ENCODE measurements around the gene DNAH2.

Gene DNAH2, protein sequence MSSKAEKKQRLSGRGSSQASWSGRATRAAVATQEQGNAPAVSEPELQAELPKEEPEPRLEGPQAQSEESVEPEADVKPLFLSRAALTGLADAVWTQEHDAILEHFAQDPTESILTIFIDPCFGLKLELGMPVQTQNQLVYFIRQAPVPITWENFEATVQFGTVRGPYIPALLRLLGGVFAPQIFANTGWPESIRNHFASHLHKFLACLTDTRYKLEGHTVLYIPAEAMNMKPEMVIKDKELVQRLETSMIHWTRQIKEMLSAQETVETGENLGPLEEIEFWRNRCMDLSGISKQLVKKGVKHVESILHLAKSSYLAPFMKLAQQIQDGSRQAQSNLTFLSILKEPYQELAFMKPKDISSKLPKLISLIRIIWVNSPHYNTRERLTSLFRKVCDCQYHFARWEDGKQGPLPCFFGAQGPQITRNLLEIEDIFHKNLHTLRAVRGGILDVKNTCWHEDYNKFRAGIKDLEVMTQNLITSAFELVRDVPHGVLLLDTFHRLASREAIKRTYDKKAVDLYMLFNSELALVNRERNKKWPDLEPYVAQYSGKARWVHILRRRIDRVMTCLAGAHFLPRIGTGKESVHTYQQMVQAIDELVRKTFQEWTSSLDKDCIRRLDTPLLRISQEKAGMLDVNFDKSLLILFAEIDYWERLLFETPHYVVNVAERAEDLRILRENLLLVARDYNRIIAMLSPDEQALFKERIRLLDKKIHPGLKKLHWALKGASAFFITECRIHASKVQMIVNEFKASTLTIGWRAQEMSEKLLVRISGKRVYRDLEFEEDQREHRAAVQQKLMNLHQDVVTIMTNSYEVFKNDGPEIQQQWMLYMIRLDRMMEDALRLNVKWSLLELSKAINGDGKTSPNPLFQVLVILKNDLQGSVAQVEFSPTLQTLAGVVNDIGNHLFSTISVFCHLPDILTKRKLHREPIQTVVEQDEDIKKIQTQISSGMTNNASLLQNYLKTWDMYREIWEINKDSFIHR (N-terminal part only)

DNA sequence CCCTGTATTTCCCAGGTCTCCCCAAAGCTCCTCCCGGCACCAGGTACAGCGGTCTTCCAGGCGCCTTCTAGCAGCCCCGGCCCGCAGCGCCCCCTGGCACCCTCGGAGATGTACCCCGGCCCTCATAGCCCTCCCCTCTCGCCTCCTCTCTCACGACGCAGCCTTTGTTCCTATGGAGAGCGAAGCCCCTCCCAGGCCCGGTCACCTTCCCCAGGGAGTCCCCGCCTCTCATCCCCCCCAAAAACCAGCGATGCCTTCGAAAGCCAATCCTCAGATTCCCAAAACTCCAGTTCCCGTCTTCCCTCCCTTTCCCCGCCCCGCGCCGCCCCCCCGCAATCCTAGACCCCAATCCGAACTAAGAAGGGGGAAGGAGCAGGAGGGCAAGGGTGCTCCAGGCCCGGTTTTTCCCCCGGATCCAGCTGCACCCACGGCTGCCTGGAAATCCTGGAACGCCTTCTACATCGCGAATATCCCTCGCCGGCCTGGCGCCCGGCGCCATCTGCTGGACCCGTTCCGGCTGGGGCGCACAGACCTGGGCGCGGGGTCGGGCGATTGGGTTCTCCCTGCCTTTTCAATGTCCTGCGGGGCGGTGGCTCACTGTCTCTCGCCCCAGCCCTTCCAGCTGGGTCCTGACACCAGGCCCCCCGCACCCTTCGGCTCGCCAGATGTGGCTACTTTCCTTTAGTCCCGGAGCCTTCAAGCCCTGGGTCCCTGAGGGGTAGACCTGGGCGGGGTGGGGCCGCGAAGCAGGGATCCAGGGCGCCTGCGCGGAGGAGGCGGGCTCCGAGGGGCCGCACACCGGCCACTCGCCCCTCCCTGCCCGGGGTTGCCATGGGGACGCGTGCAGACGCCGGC lies at the start of gene DNAH2:
DNAH2 (plus strand) TSS at position 844 of the 855 bp plus-strand sequence. CDS start 1,991 bp downstream, outside the sequence.
- DNase-seq: no peak

DNA sequence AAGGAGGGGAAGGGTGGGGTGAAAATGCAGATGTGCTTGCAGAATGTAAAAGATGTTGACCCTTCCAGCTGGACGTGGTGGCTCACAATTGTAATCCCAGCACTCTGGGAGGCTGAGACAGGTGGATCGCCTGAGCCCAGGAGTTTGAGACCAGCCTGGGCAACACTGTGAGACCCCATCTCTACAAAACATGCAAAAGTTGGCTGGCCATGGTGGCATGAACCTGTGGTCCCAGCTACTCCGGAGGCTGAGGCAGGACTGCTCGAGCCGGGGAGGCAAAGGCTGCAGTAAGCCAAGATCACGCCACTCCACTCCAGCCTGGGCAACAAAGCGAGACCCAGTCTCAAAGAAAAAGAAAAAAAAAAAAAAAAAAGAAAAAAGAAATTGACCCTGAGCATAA lies 49.1 kb upstream of the DNAH2 start:
- no peak for DNase-seq

DNA sequence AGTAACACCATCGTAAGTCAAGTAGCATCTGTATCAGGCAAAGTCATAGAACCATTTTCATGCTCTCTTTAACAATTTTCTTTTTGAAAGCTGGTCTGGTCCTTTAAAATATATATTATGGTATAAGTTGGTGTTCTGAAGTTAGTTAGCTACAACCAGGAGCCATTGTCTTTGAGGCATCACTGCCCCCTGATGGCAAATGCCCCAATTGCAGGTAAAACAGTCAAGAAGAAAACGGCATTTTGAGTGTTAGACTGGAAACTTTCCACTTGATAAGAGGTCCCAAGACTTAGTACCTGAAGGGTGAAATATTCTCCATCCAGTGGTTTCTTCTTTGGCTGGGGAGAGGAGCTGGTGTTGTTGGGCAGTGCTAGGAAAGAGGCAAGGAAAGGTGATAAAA lies 44.3 kb upstream of the DNAH2 start:
- DNase-seq: no peak

DNA sequence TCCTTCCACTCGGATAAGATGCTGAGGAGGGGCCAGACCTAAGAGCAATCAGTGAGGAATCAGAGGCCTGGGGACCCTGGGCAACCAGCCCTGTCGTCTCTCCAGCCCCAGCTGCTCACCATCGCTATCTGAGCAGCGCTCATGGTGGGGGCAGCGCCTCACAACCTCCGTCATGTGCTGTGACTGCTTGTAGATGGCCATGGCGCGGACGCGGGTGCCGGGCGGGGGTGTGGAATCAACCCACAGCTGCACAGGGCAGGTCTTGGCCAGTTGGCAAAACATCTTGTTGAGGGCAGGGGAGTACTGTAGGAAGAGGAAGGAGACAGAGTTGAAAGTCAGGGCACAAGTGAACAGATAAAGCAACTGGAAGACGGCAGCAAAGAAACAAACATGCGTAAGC lies 42.6 kb upstream of the DNAH2 start:
- no peak for DNase-seq

DNA sequence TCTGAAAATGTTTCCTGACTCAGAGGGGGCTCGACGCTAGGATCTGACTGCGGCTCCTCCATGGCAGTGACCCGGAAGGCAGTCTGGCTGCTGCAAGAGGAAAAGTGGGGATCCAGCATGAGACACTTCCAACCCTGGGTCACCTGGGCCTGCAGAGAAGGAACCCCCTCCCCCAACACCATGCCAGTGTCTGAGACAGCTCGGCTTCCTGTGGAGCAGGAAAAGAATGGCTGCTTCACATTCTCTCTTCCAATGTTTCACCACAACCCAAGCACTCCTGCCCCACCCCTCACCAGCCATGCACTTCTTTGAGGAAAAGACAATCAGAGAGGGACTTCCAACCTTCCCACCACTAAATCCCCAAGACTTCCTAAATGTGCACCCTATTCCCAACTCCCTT lies 41.0 kb upstream of the DNAH2 start:
- no peak for DNase-seq

DNA sequence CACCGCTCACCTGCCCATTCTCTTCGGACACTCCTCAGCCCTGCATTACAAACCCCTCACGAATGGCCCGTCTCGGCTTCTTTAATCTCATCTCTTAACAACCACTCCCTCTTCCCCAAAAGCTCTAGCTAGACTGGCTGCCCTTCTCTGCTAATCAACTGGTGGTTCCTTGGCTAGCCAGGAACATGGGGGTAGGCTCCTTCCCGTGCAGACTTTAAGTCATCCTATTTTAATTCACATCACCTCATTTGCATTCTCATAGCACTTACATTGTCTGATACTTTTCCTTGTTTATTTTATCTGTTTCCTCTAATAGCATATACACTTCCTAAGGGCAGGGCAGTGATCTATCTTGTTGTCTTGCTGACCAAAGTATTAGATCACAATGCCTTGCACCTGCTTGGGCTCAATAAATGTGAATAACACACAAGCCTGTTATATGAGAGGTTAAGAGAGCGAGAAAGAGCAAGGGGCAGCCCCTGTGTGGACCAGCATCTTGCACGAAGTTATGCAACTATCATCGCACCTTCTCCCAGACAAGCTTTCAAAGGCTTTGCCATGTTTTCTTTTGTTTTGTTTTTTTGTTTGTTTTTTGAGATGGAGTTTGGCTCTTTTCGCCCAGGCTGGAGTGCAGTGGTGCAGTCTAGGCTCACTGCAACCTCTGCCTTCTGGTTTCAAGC lies 40.0 kb upstream of the DNAH2 start:
- DNase-seq: no peak

DNA sequence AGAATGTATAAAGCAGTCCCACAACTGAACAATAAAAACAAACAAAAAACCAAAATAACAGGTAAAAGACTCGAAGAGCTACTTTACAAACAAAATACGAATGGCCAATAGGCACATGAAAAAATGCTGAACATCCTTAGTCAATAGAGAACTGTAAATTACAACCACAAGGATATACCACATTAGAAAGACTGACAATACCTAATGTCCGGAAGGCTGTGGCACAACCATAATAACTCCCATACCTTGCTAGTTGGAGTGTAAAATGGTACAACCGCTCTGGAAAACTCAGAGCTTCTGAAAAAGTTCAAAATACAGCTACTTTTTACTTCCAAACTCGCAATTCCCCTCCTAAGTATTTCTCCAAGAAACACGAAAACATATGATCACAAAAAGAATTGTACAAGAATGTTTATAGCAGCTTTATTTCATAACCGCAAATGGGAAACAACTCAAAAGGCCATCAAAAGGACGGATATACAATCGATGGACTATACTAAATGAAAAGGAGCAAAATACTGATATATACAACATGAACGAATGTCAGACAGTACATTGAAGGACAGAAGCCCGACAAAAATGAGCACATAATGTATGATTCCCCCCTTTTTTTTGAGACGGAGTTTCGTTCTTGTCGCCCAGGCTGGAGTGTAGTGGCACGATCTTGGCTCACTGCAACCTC lies 32.6 kb upstream of the DNAH2 start:
- no peak for DNase-seq

DNA sequence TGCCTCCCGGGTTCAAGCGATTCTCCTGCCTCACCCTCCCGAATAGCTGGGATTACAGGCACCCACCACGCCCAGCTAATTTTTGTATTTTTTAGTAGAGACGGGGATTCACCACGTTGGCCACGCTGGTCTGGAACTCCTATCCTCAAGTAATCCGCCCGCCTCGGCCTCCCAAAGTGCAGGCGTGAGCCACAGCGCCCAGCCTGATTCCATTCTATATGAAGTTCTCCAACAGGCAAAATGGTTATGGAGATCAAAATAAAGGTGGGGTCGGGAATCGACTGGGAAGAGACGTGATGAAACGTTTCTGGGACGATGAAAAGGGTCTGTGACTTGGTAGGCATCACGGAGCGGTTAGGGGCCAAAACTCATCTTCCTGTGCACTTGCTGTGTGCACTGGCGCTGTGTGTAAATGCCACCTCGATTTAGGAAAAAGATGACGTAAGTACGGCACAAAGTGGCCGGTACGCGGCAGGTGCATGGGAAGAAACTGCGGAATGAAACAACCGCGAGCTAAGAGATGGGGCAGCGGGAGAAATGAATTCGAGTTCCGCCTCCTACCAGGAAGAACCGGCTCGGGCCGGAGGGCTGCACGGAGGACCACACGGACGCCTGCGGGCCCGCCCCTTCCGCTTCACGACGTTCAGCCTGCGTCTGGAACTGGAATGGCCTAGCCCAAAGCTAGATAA lies 31.9 kb upstream of the DNAH2 start:
- DNase-seq: peak; percentile 26

DNA sequence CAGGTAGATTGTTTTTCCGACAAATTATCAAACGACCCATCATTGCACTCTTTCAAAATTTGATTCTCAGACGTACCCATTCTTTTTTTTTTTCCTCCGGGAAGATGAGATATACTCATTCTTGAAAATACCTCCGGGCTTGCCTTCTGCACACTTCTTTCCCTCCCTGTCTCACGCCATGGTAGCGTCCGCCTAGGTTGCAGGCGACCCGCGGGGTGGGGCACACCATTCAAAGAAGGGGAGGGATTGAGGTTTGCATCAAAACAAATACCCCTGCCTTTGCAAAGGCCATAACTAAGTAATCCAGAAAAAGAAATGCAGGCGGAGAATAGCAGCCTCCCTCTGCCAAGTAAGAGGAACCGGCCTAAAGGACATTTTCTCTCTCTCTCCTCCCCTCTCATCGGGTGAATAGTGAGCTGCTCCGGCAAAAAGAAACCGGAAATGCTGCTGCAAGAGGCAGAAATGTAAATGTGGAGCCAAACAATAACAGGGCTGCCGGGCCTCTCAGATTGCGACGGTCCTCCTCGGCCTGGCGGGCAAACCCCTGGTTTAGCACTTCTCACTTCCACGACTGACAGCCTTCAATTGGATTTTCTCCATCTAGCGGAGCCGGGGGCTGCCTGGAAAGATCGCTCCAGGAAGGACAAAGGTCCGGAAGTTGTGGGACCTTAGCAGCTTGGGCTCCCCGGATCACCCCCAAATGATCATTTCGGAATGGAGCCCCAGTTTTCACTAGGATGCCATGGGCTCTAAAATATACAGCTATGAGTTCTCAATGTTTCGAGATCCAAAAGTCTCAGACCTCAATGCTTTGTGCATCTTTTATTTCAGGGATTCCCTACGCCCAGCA lies 31.1 kb upstream of the DNAH2 start:
- DNase-seq: no peak

DNA sequence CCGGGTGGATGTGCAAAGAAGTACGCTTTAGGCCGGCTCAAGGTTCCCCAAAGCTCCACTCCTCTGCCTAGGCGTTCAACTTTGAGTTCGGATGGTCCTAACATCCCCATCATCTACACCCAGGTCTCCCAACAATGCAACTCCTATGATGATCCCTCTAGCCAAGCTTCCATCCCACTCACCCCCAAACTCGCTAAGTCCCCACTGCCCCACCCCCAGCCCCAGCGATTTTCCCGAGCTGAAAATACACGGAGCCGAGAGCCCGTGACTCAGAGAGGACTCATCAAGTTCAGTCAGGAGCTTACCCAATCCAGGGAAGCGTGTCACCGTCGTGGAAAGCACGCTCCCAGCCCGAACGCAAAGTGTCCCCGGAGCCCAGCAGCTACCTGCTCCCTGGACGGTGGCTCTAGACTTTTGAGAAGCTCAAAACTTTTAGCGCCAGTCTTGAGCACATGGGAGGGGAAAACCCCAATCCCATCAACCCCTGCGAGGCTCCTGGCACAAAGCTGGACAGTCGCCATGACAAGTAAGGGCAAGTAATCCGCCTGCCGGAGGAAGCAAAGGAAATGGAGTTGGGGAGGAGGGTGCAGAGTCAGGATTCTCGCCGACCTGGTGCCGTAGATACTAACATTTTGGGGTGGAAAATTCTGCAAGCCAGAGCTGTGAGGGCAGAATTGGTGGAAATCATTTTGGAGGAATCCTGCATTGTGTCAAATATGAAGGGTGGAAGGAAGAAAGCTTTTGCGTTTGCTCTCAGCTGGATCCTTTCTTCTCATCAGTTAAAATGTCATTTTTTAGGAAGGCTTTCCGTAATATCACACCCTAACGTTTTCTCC lies 30.3 kb upstream of the DNAH2 start, which contains the start of gene TP53:
TP53 (minus strand) TSS at position 419 of the 836 bp plus-strand sequence. CDS start 10,896 bp downstream, outside the sequence.
- no peak for DNase-seq

DNA sequence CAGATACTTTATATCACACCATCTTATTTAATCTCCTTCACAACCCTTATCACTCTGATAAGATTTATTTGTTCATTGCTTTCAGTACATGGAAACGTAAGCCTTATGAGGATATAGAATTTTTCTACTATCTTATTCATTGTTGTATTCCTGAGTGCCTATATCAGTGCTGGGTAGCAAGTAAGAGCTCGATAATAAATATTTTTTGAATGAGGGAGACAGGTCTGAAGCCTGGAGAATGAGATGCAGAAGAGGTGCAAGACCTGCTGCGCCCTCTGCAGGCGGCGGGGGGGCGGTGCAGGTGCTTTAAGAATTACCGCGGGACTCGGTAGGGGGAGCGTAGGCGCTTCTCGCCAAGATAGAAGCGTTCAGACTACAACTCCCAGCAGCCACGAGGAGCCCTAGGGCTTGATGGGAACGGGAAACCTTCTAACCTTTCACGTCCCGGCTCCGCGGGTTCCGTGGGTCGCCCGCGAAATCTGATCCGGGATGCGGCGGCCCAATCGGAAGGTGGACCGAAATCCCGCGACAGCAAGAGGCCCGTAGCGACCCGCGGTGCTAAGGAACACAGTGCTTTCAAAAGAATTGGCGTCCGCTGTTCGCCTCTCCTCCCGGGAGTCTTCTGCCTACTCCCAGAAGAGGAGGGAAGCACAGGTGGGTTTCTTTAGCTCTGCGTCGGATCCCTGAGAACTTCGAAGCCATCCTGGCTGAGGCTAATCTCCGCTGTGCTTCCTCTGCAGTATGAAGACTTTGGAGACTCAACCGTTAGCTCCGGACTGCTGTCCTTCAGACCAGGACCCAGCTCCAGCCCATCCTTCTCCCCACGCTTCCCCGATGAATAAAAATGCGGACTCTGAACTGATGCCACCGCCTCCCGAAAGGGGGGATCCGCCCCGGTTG lies 29.4 kb upstream of the DNAH2 start, which contains the start of gene WRAP53:
WRAP53 (plus strand) TSS at position 570 of the 900 bp plus-strand sequence; CDS start at position 742, 172 bp downstream.
- DNase-seq: no peak

DNA sequence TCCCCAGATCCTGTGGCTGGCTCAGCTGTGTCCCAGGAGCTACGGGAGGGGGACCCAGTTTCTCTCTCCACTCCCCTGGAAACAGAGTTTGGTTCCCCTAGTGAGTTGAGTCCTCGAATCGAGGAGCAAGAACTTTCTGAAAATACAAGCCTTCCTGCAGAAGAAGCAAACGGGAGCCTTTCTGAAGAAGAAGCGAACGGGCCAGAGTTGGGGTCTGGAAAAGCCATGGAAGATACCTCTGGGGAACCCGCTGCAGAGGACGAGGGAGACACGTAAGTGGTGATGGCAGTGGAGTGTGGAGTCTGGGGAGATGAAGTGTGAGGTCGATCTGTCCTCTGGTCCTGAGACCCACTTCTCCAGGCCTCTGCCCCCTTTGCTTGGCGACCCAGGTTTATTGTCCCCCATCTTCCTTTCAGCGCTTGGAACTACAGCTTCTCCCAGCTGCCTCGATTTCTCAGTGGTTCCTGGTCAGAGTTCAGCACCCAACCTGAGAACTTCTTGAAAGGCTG lies 28.7 kb upstream of the DNAH2 start:
- no peak for DNase-seq

DNA sequence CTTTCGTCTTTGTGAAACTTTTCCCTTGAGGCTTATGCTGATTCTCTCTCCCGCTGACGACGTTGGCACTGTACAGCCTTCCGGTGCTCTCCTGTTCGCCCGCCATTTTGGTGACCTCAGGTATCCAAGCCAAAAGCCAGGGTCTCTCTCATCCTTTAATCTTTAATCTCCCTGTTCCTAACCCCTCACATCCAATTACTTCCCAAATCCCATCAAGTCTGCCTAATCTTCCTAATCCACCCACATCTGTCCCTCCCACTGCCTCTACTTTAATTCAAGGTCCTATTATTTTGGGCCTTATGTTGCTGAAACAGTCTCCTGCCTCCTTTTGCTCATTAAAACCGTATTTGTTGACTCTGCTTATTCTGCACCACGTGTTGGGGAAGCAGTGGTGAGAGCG lies 22.0 kb upstream of the DNAH2 start:
- DNase-seq: no peak

DNA sequence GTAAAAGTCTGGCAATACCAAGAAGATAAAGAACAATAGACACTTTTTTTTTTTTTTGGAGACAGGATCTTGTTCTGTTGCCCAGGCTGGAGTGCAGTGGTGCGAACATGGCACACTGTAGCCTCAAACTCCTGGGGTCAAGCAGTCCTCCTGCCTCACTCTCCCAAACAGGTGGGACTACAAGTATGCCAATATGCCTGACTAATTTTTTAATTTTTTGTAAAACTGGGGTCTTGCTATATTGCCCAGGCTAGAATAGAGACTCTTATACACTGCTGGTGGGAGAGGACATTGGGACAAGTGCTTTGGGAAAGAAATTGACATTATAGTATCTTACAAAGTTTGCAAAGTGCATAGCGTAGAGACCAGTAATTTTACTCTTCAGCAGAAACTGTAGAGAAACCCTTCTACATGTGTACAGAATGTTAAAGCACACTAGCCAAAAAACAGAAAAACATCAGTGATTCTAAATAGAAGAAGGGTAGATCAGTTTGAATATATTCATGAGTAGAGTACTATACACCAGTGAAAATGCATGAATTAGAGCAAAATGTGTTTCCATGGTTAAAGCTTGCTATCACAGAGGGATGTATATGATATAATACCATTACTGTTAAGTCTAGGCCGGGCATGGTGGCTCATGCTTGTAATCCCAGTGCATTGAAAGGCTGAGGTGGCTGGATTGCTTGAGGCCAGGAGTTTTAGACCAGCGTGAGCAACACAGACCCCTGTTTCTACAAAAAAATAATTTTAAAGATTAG lies 19.5 kb upstream of the DNAH2 start:
- no peak for DNase-seq

DNA sequence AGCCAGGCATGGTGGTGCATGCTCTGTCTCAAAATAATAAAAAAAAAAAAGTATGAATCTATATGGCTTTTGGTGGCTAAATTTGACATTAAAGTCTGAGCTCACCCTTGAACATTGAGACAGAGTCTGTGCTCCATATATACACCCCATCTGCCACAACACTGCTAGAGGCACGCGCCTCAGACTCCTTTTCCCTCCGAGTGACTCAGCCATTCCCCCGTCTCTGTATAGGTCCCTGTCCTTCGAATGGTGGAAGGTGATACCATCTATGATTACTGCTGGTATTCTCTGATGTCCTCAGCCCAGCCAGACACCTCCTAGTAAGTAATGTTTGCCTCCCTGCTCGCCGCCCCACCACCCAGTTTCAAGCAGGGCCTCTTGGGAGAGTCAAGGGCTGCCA lies 17.0 kb upstream of the DNAH2 start:
- DNase-seq: no peak

DNA sequence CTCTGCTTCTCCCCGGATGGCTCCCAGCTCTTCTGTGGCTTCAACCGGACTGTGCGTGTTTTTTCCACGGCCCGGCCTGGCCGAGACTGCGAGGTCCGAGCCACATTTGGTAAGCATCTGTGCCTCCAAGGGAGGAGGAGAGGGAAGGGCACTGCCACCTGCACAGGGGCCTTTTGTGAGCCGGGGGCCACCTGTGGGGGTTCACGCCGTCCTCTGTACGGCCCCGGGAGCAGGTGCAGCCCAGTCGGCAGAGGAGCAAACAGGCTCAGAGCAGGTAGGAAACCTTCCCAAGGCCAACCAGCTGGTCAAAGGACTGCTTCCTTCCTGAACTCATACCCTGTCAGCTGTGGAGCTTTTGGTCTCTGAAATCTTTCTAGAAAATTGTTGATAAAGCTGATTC lies 15.9 kb upstream of the DNAH2 start:
- DNase-seq: no peak

DNA sequence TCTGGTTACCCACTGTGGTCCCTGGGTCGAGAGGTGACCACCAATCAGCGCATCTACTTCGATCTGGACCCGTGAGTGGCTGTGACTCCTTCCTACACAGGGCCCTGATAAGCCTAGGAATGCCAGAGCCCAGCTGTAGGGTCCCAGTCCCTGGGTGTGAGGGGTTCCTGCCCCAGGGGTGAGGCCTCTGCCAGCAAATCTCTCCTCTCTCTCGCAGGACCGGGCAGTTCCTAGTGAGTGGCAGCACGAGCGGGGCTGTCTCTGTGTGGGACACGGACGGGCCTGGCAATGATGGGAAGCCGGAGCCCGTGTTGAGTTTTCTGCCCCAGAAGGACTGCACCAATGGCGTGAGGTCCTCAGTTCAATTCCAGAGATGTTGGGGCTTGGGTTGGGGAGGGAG lies 14.8 kb upstream of the DNAH2 start:
- DNase-seq: no peak

All from cortex of kidney (tissue), 1 donor.